Esophagus squamous epithelium (tissue), 4 donors: ENCODE measurements around the gene MCHR1.

ENCODE experiments used
- POLR2A ChIP-seq, 4 donors: fragments of 450-650 bp; IDR thresholded peaks; one replicate each; pipeline ENCODE4 v1.6.1; 2017; ENCODE audit warnings: antibody characterized with exemption in 4 of 4, mild to moderate bottlenecking in 4 of 4, moderate library complexity in 3 of 4
- TF ChIP-seq, protein P1 (sequence below), 6 experiments: fragments of 450-650 bp in 4 of 6; fragments of 200-600 bp in 2 of 6; sonication (generic) in 2 of 6; IDR thresholded peaks; one replicate each; pipeline ENCODE4 v1.5.1; 2016 to 2019; ENCODE audit warnings: antibody characterized with exemption in 6 of 6, mild to moderate bottlenecking in 4 of 6, moderate library complexity in 4 of 6

- TF ChIP-seq, protein P1, sequence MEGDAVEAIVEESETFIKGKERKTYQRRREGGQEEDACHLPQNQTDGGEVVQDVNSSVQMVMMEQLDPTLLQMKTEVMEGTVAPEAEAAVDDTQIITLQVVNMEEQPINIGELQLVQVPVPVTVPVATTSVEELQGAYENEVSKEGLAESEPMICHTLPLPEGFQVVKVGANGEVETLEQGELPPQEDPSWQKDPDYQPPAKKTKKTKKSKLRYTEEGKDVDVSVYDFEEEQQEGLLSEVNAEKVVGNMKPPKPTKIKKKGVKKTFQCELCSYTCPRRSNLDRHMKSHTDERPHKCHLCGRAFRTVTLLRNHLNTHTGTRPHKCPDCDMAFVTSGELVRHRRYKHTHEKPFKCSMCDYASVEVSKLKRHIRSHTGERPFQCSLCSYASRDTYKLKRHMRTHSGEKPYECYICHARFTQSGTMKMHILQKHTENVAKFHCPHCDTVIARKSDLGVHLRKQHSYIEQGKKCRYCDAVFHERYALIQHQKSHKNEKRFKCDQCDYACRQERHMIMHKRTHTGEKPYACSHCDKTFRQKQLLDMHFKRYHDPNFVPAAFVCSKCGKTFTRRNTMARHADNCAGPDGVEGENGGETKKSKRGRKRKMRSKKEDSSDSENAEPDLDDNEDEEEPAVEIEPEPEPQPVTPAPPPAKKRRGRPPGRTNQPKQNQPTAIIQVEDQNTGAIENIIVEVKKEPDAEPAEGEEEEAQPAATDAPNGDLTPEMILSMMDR (IDR thresholded peaks at IDR 0.05): no peak
- TF ChIP-seq POLR2A (IDR thresholded peaks at IDR 0.05): no peak
These were observed 33.6 kb upstream of the MCHR1 start for GRCh38 chr22:40645579-40646197.
